ENCODE data around the gene FNBP1.

- TF ChIP-seq ZNF639 (tag by site-specific recombination; IDR thresholded peaks at IDR 0.05) (no peak), CTCF (tag by site-specific recombination; IDR thresholded peaks at IDR 0.05) (no peak)
Measured at GRCh38 chr9:129944506-129945116, 98.4 kb downstream of the FNBP1 start.
